Neural cell (in vitro differentiated cells): ENCODE results near the gene KIAA0513. TPM values are rescaled to one million over a fixed set of nuclear protein-coding genes. Genes with fewer than 3 reads are reported as not detected.

Experiments used
- H2AFZ ChIP-seq: fragments of 200-600, 300-800 bp; sonication (generic), shearing (Covaris generic); 2 replicates; pipeline ENCODE4 v1.6.0; 2014; ENCODE audit warnings: low read depth, mild to moderate bottlenecking, antibody characterized with exemption, low read length, moderate library complexity
- H3F3A ChIP-seq: fragments of 200-600 bp; shearing (Covaris generic); 2 replicates; pipeline ENCODE4 v1.6.1; 2016; ENCODE audit warnings: mild to moderate bottlenecking, moderate library complexity, mixed read lengths, antibody characterized with exemption, low read length; ENCODE audit not compliant: insufficient read depth, poor library complexity, severe bottlenecking
- H3K27ac ChIP-seq: fragments of 200-600, 300-800 bp; sonication (generic), shearing (Covaris generic); 2 replicates; pipeline ENCODE4 v1.5.1; 2014; ENCODE audit warnings: mild to moderate bottlenecking, low read length, moderate library complexity
- H3K27me3 ChIP-seq: fragments of 300-800, 200-600 bp; sonication (generic), shearing (Covaris generic); 2 replicates; pipeline ENCODE4 v1.6.0; 2014; ENCODE audit warnings: mild to moderate bottlenecking, low read depth, low read length, moderate library complexity; ENCODE audit not compliant: insufficient read depth
- H3K36me3 ChIP-seq: fragments of 300-800, 200-600 bp; sonication (generic), shearing (Covaris generic); 2 replicates; pipeline ENCODE4 v1.5.1; 2014; ENCODE audit warnings: mild to moderate bottlenecking, antibody characterized with exemption, low read length, moderate library complexity; ENCODE audit not compliant: insufficient read depth
- H3K4me2 ChIP-seq: fragments of 300-800, 200-600 bp; sonication (generic), shearing (Covaris generic); 2 replicates; pipeline ENCODE4 v1.6.0; 2014; ENCODE audit warnings: mild to moderate bottlenecking, low read length
- H3K4me3 ChIP-seq: fragments of 300-800, 200-600 bp; sonication (generic), shearing (Covaris generic); 2 replicates; pipeline ENCODE4 v1.5.1; 2014; ENCODE audit warnings: mild to moderate bottlenecking, low read length, moderate library complexity
- H3K79me2 ChIP-seq: fragments of 200-600 bp; shearing (Covaris generic); replicated peaks from 2 replicates; pipeline ENCODE4 v1.6.0; 2014; ENCODE audit warnings: mild to moderate bottlenecking, low read length, moderate library complexity; ENCODE audit not compliant: insufficient read depth
- H3K9ac ChIP-seq: fragments of 300-800, 200-600 bp; sonication (generic), shearing (Covaris generic); 2 replicates; pipeline ENCODE4 v1.6.1; 2016; ENCODE audit warnings: mild to moderate bottlenecking, low read length, mixed read lengths
- H3K9me2 ChIP-seq: fragments of 200-600 bp; shearing (Covaris generic); 2 replicates; pipeline ENCODE4 v1.6.1; 2016; ENCODE audit warnings: mild to moderate bottlenecking, low read length, mixed read lengths; ENCODE audit not compliant: insufficient read depth
- H3K9me3 ChIP-seq: fragments of 200-600, 300-800 bp; sonication (generic), shearing (Covaris generic); 2 replicates; pipeline ENCODE4 v1.6.1; 2016; ENCODE audit warnings: mild to moderate bottlenecking, mixed run types, low read length, moderate library complexity, mixed read lengths
- H4K20me1 ChIP-seq: fragments of 200-600 bp; shearing (Covaris generic); 2 replicates; pipeline ENCODE4 v1.6.1; 2016; ENCODE audit warnings: mild to moderate bottlenecking, mixed run types; ENCODE audit not compliant: insufficient read depth
- CTCF ChIP-seq: fragments of 450-650 bp; IDR thresholded peaks from 2 replicates; pipeline ENCODE4 v1.5.1; 2014; ENCODE audit warnings: antibody characterized with exemption, mild to moderate bottlenecking, moderate library complexity; ENCODE audit not compliant: poor library complexity, severe bottlenecking
- EP300 ChIP-seq: fragments of 450-650 bp; conservative IDR thresholded peaks from 2 replicates; pipeline ENCODE4 v1.6.1; 2014; ENCODE audit warnings: antibody characterized with exemption, mild to moderate bottlenecking, moderate library complexity; ENCODE audit not compliant: poor library complexity, severe bottlenecking
- EZH2 ChIP-seq: fragments of 200-600, 300-800 bp; shearing (Covaris generic), sonication (generic); IDR thresholded peaks from 2 replicates; pipeline ENCODE4 v1.6.1; 2014; ENCODE audit warnings: antibody characterized with exemption, low read length, borderline replicate concordance, mild to moderate bottlenecking; ENCODE audit not compliant: insufficient read depth, poor library complexity, severe bottlenecking
- MXI1 ChIP-seq: fragments of 450-650 bp; conservative IDR thresholded peaks from 2 replicates; pipeline ENCODE4 v1.6.1; 2014; ENCODE audit warnings: antibody characterized with exemption, mild to moderate bottlenecking; ENCODE audit not compliant: poor library complexity, severe bottlenecking
- POLR2AphosphoS5 ChIP-seq: IDR thresholded peaks from 2 replicates; pipeline ENCODE4 v1.6.1; 2012
- RAD21 ChIP-seq: fragments of 450-650 bp; conservative IDR thresholded peaks from 2 replicates; pipeline ENCODE4 v1.6.1; 2014; ENCODE audit warnings: antibody characterized with exemption, mild to moderate bottlenecking, moderate library complexity
- REST ChIP-seq: IDR thresholded peaks from 2 replicates; pipeline ENCODE4 v1.6.1; 2012; ENCODE audit warnings: borderline replicate concordance
- SMC3 ChIP-seq: fragments of 450-650 bp; conservative IDR thresholded peaks from 2 replicates; pipeline ENCODE4 v1.6.1; 2014; ENCODE audit warnings: antibody characterized with exemption, mild to moderate bottlenecking, moderate library complexity; ENCODE audit not compliant: poor library complexity
- TAF1 ChIP-seq: IDR thresholded peaks from 2 replicates; pipeline ENCODE4 v1.6.1; 2012; ENCODE audit warnings: low read depth
- polyA plus RNA-seq: library from polyadenylated mRNA; depleted of rRNA; stranded (reverse); fragments of >200 nt; gene quantifications from 2 replicates; pipeline ENCODE4 v1.2.3, GENCODE V29; 2014

Gene KIAA0513
- polyA plus RNA-seq, 1 donor from 2014 or later: 18.9 TPM

DNA sequence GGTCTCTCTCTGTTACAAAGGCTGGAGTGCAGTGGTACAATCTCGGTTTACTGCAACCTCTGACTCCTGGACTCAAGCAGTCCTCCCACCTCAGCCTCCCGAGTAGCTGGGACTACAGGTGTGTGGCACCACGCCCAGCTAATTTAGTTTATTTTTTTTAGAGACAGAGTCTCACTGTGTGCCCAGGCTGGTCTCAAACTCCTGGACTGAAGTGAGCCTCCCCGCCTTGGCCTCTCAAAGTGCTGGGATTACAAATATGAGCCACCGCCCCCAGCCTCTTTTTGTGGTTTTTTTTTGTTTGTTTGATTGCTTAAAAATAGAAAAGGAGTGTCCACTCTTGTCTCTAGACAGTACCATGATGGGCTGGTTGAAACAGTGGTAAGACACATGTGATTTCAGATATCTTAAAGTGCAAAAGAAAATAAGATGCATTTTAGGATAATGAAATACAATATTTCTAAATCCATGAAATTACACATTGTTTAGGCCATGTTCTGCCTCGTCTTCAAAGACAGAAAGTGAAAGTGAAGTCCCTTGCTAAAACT lies 27.4 kb downstream of the KIAA0513 start:
- Histone ChIP-seq H3K4me3 (no peak overlapping the region), H4K20me1 (no peaks in the 10 kb centered on the region), H3K27ac (no peak overlapping the region), H3K9ac (no peak overlapping the region), H3K79me2 (no peaks in the 10 kb centered on the region), H3K36me3 (no peaks in the 10 kb centered on the region), H3K9me3 (no peaks in the 10 kb centered on the region), H2AFZ (no peak overlapping the region), H3K4me2 (no peak overlapping the region), H3F3A (no peaks in the 10 kb centered on the region), H3K9me2 (no peaks in the 10 kb centered on the region), H3K27me3 (no peaks in the 10 kb centered on the region)
- TF ChIP-seq SMC3: no peak
- TF ChIP-seq EP300: no peak
- TF ChIP-seq RAD21: no peak
- TF ChIP-seq POLR2AphosphoS5: no peak
- no peak for TF ChIP-seq MXI1
- TF ChIP-seq TAF1: no peak
- TF ChIP-seq EZH2: no peak
- TF ChIP-seq CTCF: no peak
- no peak for TF ChIP-seq REST

GRCh38 chr16:85055493-85056210 lies 28.1 kb downstream of the KIAA0513 start:
- Histone ChIP-seq H3K36me3 (no peaks in the 10 kb centered on the region), H3K79me2 (no peaks in the 10 kb centered on the region), H3K9ac (no peak overlapping the region), H3K27ac (no peak overlapping the region), H3K4me2 (no peak overlapping the region), H3K4me3 (no peak overlapping the region), H3F3A (no peaks in the 10 kb centered on the region), H4K20me1 (no peaks in the 10 kb centered on the region), H3K9me2 (no peaks in the 10 kb centered on the region), H3K27me3 (no peaks in the 10 kb centered on the region), H3K9me3 (no peaks in the 10 kb centered on the region), H2AFZ (no peak overlapping the region)
- TF ChIP-seq SMC3: no peak
- no peak for TF ChIP-seq CTCF
- no peak for TF ChIP-seq RAD21
- TF ChIP-seq TAF1: no peak
- TF ChIP-seq POLR2AphosphoS5: no peak
- TF ChIP-seq MXI1: no peak
- TF ChIP-seq EZH2: no peak
- TF ChIP-seq REST: no peak
- TF ChIP-seq EP300: no peak
